GM19324 (cell line): ENCODE results near the gene TMPRSS9.
"Not testable (repeated sequence)": the region's sequence is repeated elsewhere in the genome, so short reads cannot be mapped to it uniquely, and the experiment has no call there.

Experiments used
- ATAC-seq: cut with Tn5 transposase; IDR thresholded peaks from one replicate; pipeline ENCODE4 v1.9.1; 2021; ENCODE audit warnings: mild to moderate bottlenecking, moderate library complexity; ENCODE audit not compliant: unreplicated experiment, low FRiP score

Gene TMPRSS9

GRCh38 chr19:2341244-2341751, 18.8 kb upstream of the TMPRSS9 start:
- no peak for ATAC-seq

DNA sequence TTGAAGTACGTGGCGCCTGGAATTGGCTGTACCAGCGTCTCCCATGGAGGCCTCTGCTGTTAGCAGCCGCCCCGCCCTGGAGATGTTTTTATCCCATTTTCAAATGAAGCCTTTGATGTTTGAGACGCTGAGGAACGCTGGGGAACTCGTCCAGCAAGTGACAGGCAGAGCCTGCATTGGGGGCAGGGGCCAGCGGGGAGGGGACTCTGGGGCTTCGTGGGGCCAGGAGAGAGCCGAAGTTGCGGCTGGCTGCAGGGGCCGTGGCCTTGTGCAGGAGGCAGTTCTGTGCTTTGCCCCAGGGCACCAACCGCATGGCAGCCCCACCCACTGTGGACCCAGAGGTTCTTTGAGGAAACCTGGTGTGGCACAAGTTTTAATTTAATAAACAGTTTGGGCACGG, 18.1 kb upstream of the TMPRSS9 start:
- no peak for ATAC-seq

- no peak for ATAC-seq
Measured at GRCh38 chr19:2342656-2343288, 17.3 kb upstream of the TMPRSS9 start.

GRCh38 chr19:2343289-2343982, 16.6 kb upstream of the TMPRSS9 start:
- no peak for ATAC-seq

- no peak for ATAC-seq
Measured at GRCh38 chr19:2344381-2344870, 15.6 kb upstream of the TMPRSS9 start.

DNA sequence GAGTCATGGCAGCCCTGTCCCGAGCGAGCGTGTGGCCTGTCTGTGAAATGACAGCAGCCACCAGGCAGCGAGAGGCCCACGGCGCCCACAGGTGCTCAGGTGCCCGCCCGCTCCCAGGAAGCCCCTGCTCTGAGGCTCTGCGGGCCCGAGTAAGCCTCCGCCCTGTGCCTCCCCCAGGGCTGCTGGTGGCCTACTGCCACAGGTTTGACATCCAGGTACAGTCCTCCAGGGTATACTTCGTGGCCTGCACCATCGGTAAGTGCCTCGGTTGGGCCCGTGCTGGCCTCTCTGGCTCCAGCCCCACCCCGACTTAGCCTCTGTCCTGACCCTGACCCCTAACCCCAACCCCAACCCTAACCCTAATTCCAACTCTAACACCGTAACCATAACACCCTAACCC, 15.0 kb upstream of the TMPRSS9 start:
- ATAC-seq = no peak

GRCh38 chr19:2345794-2346663, 14.0 kb upstream of the TMPRSS9 start:
- no peak for ATAC-seq

DNA sequence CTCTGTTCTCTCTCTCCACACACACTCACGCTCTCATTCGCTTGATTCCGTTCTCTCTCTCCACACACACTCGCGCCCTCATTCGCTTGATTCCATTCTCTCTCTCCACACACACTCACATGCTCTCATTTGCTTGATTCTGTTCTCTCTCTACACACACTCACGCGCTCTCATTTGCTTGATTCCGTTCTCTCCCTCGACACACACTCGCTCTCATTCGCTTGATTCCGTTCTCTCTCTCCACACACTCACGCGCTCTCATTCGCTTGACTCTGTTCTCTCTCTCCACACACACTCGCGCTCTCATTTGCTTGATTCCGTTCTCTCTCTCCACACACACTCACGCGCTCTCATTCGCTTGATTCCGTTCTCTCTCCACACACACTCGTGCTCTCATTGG, 10.2 kb upstream of the TMPRSS9 start:
- not testable (repeated sequence) for ATAC-seq

GRCh38 chr19:2350656-2351055, 9.4 kb upstream of the TMPRSS9 start:
- no peak for ATAC-seq

GRCh38 chr19:2351591-2351990, 8.5 kb upstream of the TMPRSS9 start:
- ATAC-seq = no peak

DNA sequence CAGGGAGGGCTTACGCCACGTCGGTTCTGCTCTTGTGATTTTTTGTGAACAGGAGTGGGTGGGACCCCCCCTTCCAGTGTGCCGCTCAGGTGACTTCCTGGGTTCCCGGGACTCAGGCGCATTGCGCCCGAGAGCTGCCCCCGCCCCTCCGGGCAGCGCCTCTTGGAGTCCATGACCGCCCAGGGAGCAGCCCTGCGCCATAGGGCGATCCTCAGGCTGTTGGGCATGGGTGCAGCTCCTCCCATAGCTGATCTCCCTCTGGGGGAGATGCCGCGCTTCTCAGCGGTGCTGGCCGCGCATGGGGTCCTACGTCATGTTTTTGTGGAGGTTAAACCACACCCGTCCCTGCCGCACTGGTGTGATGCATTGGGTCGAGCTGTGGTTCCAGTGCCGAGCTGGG, 7.9 kb upstream of the TMPRSS9 start:
- ATAC-seq = no peak

GRCh38 chr19:2353159-2353886, 6.7 kb upstream of the TMPRSS9 start:
- no peak for ATAC-seq

- ATAC-seq = no peak
Measured at GRCh38 chr19:2353887-2354592, 6.0 kb upstream of the TMPRSS9 start.

DNA sequence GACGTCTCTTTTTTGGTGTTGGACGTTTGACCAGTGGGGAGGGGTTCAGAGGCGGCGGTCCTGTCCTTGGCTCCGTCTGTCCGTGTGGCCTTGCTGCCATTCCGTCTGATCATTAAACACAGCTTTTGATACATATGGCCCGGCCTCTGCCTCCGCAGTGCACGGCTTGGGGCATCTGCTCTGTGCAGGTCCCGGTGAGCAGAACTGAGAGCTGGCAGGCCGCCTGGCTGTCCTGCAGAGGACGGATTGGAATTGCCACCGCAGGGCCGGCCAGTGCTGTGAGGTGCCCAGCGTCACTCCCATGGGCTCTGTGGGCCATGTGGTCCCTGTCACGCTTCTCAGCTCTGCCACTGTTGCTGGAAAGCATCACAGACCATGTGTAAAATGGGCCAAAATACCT, 5.4 kb upstream of the TMPRSS9 start:
- no peak for ATAC-seq

DNA sequence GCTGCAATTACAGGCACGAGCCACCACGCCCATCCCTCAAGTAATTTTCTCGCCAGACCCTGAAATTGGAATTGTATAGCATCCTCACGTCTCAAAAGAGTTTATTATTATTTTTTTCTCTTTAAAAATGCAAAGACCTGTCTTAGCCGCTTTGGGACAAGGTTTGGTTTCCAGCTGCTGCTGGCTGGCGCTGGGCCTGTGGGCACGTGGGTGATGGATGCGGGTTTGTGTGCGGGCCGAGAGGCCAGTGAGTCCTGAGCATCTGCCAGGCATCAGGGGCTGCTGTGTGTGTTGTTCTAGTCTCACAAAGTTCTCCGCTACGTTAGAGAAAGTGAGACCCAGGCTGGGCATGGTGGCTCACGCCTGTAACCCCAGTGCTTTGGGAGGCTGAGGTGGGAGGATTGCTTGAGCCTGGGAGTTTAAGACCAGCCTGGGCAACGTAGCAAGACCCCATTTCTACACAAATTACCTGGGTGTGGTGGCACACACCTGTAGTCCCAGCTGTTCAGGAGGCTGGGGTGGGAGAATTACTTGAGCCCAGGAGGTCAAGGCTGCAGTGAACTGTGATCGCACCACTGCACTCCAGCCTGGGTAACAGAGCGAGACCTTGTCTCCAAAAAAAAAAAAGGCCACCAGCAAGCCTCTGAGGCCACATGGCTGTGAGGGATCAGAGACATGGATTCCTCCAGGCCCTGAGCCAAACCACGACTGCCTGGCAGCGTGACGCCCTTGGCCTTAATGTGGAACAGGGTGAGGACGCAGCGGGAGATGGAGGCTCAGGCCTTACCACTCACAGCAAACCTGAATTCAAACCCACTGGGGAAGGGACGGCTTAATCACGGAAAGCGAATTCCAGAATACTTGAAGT, 4.7 kb upstream of the TMPRSS9 start:
- no peak for ATAC-seq

- no peak for ATAC-seq
Measured at GRCh38 chr19:2356036-2356646, 3.9 kb upstream of the TMPRSS9 start.

DNA sequence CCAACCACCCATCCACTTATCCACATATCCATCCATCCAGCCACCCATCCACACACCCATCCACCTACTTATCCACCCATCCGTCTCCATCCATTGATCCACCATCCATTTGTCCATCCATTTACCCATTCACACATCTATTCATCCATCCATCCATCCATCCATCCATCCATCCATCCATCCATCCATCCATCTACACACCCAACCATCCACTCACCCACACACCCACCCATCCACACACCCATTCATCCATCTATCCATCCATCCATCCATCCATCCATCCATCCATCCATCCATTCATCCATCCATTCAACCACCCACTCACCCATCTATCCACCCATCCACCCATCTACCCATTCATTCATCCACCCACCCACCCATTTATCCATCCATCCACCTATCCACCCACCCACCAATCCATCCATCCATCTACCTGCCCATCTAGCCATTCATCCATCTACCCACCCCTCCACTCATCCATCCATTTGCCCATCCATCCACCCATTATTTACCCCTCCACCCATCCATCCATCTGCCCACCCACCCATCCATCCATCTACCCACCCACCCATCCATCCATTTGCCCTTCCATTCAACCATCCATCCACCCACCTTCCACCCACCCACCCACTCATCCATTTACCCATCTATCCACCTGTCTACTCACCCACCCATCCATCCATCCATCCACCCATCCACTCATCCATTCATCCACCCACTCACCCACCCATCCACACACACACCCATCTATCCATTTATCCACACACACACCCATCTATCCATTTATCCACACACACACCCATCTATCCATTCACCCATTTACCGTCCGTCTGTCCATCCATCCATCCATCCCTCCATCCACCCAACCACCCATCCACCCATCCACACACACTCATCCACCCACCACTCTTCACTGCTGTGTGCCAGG, 2.5 kb upstream of the TMPRSS9 start:
- ATAC-seq = no peak
